IPS-15b (cell line): ENCODE data around the gene APMAP.

Experiments
- H3K27me3 ChIP-seq: one replicate; pipeline ENCODE4 v1.6.1; 2013; ENCODE audit warnings: low read length; ENCODE audit not compliant: control insufficient read depth, insufficient read depth
- H3K36me3 ChIP-seq: one replicate; pipeline ENCODE4 v1.6.1; 2013; ENCODE audit warnings: low read length; ENCODE audit not compliant: control insufficient read depth, insufficient read depth
- H3K4me1 ChIP-seq: one replicate; pipeline ENCODE4 v1.6.1; 2013; ENCODE audit warnings: mild to moderate bottlenecking, low read length; ENCODE audit not compliant: control insufficient read depth, insufficient read depth
- H3K4me3 ChIP-seq: one replicate; pipeline ENCODE4 v1.5.1; 2013; ENCODE audit warnings: low read depth, low read length
- H3K9ac ChIP-seq: one replicate; pipeline ENCODE4 v1.6.1; 2013; ENCODE audit warnings: low read depth, mild to moderate bottlenecking, low read length
- H3K9me3 ChIP-seq: one replicate; pipeline ENCODE4 v1.6.1; 2013; ENCODE audit warnings: mild to moderate bottlenecking, low read length; ENCODE audit not compliant: control insufficient read depth, insufficient read depth

APMAP gene

DNA sequence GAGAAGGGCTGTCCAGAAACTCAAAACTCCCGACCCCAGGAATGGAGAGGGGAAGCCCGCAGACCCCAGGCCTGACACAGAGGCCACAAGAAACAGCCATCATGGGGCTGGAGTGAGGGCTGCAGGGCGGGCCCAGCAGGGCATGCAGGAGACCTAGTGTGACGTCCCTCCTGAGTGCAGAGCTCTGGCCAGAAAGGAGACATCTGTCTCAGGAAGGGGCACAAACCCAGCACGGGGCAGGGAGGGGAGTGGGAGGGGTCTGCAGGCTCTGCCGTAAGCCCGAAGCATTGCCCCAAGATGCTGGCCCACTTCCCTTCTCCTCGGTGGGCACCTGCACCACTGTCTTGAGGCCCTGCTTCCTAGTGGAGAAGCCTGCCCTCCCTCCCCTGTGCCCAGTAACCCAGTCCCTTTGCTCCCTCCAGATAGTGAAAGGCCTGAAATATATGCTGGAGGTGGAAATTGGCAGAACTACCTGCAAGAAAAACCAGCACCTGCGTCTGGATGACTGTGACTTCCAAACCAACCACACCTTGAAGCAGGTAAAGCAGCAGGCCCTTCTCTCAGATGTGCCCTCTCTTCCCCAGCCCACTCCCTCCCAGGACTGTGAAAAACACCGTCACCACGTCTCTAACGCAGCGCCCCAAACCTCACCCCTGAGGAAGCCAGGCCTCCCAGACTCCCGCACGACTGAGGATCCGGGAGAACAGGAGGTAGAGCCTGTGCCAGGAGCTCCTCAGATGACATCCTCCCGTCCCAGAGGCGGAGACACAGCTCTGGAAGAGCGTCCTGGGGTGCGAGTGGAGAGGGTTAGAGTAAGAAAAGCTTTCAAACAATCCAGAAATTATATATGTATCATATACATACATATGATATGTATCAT lies 33.8 kb downstream of the APMAP start:
- H3K36me3 ChIP-seq: peaks cover 25% of the 10 kb centered on the region
- no peaks in the 10 kb centered on the region for H3K27me3 ChIP-seq
- no peak overlapping the region for H3K9ac ChIP-seq
- H3K9me3 ChIP-seq: no peaks in the 10 kb centered on the region
- no peak overlapping the region for H3K4me3 ChIP-seq
- H3K4me1 ChIP-seq: no peaks in the 10 kb centered on the region

DNA sequence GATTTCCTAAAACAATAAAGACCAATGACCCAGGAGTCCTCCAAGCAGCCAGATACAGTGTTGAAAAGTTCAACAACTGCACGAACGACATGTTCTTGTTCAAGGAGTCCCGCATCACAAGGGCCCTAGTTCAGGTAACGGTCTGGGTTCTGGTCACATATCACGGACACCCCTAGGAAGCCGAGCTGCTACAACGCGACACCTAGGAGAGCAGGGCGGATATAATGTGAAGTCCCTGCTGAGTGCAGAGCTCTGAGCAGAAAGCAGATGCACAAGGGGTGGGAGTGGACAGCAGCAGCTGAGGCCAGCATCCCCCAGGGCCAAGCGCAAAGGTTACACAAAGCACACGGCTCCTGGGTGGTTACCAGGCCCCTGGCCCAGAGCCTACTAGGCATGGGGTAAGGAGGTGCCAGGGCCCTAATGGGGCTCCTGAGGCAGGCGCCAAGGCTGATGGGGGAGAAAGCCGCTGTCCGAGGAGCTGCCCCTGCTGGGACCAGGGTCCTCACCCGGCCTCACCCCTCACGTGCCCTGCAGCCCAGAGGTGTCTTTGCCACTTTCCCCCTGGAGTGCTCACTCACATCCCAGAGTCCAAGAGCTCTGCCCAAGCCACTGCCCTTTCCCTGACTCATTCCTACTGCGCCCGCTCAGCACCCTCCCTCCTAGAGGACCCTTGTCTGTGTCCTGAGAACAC lies 35.1 kb downstream of the APMAP start:
- peaks cover 14% of the 10 kb centered on the region for H3K36me3 ChIP-seq
- no peak overlapping the region for H3K9ac ChIP-seq
- H3K9me3 ChIP-seq: no peaks in the 10 kb centered on the region
- H3K4me3 ChIP-seq: no peak overlapping the region
- H3K27me3 ChIP-seq: no peaks in the 10 kb centered on the region
- no peaks in the 10 kb centered on the region for H3K4me1 ChIP-seq

DNA sequence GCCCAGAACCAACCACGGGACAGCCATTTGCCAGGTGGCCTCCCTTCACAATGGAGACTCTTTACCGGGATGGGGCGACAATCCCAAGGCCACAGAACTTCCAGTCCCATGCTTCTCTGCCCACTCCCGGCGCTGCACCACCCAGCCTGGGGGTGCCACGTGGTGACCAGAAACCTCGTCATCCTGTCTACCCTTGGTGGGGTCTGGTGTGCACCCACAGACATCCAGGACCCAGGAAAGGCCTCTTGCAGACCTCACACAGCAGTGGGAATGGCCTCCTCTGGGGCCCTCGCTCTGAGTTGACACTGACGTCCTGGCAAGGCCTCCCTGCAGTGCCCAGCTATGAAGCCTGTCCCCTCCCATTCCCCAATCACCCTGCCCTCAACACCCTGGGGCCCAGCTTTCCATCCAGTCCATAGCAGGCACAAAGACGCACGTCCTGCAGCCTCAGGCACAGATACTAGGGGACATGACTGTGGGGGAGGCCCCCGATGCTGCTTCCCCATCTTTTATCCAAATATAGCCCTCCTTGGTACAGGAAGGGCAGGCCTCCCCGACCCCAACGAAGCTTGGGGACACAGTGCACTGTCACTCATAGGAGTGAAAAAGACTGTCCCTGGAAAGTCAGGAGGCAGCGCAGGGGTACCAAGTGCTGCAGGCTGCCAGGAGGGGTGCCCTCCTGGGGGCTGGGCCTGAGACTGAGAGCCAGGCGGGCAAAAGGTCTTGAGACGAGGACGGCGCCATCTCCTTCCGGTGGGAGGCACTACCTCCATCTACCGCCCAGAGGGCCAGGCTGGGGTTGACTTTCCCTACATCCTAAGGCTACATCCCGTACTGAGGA lies 36.3 kb downstream of the APMAP start:
- no peaks in the 10 kb centered on the region for H3K9me3 ChIP-seq
- no peaks in the 10 kb centered on the region for H3K27me3 ChIP-seq
- no peaks in the 10 kb centered on the region for H3K4me1 ChIP-seq
- H3K4me3 ChIP-seq: no peak overlapping the region
- peaks cover 11% of the 10 kb centered on the region for H3K36me3 ChIP-seq
- no peak overlapping the region for H3K9ac ChIP-seq

DNA sequence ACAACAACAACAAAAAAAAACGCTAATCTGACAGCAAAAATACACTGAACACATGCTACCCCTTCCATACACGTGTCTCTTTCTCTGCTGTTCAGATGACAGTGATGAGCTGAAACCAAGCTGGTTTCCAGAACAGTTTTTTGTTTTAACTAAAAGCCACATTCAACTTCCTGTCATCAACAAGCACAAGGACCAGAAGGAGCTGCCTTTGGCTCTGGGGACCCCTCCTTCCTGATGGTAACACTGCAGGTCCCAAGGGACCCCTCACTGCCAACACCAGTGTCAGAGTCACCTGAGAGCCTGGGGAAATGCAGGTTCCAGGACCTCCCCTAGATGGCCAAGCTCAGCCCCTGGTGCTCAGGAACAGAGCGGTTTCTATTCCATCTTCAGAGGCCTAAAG lies 37.5 kb downstream of the APMAP start:
- Histone ChIP-seq H3K36me3 (peaks cover 6% of the 10 kb centered on the region), H3K9ac (no peak overlapping the region), H3K27me3 (no peaks in the 10 kb centered on the region), H3K4me3 (no peak overlapping the region), H3K9me3 (no peaks in the 10 kb centered on the region), H3K4me1 (no peaks in the 10 kb centered on the region)

DNA sequence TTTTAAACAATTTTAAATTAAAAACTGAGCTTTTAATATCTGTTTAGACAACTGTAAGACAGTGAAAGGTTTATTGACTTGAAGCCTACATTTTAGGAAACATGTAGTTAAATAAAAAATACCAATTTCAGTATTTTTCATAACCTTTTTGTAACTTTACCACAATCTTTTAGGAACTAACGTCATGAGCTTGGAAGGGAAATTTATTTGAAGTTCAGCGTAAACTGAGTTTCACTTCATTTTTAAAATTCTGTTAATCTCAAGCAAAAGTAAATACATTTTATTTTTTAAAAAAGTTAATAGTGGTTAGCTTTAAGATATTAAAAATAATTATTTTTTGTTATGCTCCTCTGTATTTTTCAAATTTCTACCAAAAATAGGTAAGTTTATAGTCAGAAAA lies 38.0 kb downstream of the APMAP start:
- Histone ChIP-seq H3K4me3 (no peak overlapping the region), H3K4me1 (no peaks in the 10 kb centered on the region), H3K9me3 (no peaks in the 10 kb centered on the region), H3K27me3 (no peaks in the 10 kb centered on the region), H3K9ac (no peak overlapping the region), H3K36me3 (peaks cover 4% of the 10 kb centered on the region)

DNA sequence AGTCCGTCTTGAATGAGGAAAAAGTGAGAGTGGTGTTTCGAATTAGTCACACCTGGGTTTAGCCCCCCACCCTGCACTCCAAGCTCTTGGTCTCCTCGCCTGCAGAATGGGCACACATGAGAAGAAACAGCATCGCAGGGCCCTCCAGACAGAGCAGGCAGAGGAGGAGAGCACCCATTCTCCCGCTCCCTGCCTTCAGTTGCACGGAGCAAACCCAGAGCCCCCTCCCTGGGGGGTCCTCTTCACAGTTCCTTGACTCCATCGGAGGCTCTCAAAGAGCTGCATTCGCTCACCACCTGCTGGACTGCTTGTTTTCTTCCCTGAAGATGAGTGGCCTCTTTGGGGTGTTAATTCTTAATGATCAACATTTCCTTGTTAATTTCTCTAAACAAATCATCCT lies 38.4 kb downstream of the APMAP start:
- Histone ChIP-seq H3K4me1 (no peaks in the 10 kb centered on the region), H3K4me3 (no peak overlapping the region), H3K9ac (no peak overlapping the region)

DNA sequence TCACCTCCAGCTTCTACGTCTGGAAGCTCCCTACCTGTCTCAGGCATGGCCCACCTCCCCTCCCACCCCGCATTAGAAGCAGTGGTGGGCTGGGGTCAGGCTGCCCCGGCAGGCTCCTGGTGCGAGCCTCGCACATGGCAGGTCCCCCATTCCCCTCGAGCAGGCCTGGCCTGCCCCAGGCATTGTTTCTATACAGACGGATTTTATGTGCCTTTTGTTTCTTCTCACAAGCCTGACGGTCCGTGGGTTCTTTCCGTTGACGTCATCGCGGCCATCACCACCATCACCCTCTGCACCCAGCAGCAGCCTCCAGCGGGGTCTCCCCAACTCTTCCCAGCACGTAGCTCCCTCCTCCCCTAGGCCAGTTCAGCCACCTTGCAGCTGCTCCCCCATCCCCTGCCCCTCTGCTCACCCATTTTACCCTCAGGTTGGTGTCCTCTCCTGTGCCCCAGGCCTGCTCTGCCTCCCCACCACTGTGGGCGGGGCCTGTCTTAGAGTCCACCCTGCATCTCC lies 38.9 kb downstream of the APMAP start:
- no peaks in the 10 kb centered on the region for H3K36me3 ChIP-seq
- H3K27me3 ChIP-seq: no peaks in the 10 kb centered on the region
- no peak overlapping the region for H3K9ac ChIP-seq
- no peaks in the 10 kb centered on the region for H3K4me1 ChIP-seq
- no peaks in the 10 kb centered on the region for H3K9me3 ChIP-seq
- H3K4me3 ChIP-seq: no peak overlapping the region

More for the DNA sequence above, 38.4 kb downstream of the APMAP start:
- Histone ChIP-seq H3K36me3 (peaks cover 4% of the 10 kb centered on the region), H3K27me3 (no peaks in the 10 kb centered on the region), H3K9me3 (no peaks in the 10 kb centered on the region)

DNA sequence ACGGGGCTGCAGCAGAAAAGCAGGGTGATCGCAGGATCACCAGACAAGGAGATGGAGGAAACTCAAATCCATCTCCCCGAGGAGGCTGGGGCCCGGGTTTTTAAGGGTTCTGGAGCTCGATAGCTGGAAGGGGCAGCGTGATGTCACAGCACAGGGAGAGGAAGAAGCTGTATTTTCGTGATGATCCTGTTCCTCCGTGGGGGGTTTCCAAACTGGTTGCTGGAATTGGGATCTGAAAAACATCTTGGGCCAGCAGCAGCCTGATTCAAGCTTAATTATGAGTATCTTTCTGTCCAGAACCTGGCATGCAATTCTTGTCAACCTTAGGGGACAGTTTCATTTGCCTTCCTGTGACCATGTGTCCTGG lies 39.4 kb downstream of the APMAP start:
- no peaks in the 10 kb centered on the region for H3K9me3 ChIP-seq
- H3K27me3 ChIP-seq: no peaks in the 10 kb centered on the region
- H3K36me3 ChIP-seq: no peaks in the 10 kb centered on the region
- no peak overlapping the region for H3K9ac ChIP-seq
- H3K4me1 ChIP-seq: no peaks in the 10 kb centered on the region
- no peak overlapping the region for H3K4me3 ChIP-seq

DNA sequence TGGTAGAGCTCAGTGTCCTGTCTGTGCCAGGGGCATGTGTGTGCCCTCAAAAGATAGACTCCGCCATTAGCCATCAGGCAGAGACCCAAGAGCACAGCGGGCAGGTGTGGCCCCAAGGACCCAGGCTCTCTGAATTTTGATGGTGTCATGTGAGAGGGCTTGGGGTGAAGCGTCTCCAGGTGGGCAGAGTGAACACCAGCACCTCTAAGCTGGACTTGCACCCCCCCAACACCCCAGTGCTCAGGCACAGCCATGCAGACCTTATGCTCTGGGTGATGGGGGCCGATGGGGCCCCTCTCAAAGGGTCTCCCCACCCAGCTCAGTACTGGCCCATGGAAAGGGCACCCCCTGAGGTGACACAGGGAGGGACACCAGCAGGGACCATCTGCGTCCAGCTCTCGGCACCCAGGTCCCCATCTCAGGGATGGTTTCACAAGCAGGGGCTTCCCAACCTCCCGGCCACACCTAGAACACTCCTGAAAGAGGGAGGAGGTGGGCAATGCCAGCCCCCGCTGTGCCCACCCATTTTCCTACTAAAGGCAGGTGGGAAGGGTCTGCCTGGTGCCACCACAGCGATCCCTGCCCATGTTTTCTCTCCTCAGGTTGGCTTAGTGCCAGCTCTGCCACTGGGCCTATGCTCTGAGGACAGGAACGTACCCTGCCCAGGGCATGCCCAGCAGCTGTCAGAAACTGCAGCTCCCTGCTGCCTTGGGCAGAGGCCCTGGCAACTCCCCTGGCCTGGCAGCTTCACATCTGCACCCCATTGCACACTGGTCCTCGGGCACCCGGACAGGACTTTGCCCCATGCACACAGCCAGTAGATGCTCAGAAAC lies 40.0 kb downstream of the APMAP start:
- no peak overlapping the region for H3K9ac ChIP-seq
- H3K4me1 ChIP-seq: no peaks in the 10 kb centered on the region
- H3K27me3 ChIP-seq: no peaks in the 10 kb centered on the region
- H3K36me3 ChIP-seq: no peaks in the 10 kb centered on the region
- no peak overlapping the region for H3K4me3 ChIP-seq
- no peaks in the 10 kb centered on the region for H3K9me3 ChIP-seq

DNA sequence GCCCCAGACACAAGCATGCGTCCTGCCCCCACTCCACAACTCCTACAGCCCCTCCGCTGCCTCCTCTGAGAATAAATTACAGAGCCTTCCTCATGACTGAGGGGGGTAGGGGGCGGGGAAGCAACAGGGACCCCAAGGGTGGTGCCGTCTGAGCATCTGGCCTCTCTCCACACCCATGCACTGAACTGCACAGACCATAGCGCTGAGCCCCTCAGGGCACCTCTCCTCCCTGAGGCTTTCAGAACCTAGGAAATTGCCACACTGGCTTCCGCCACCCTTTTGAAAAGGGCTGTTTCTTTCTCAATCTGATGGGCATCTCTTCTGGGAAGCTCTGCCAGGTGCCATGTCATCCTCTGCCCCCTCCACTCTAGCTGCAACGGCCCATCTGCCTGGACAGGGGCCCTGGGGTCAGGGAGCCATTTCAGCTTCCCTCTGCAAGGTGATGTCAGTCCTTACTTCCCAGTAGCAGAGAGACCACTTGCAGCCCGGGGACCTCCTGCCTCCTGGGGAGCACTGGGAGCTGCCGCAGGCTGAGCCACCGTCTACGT lies 40.9 kb downstream of the APMAP start:
- Histone ChIP-seq H3K9me3 (no peaks in the 10 kb centered on the region), H3K27me3 (no peaks in the 10 kb centered on the region), H3K36me3 (no peaks in the 10 kb centered on the region), H3K4me1 (no peaks in the 10 kb centered on the region), H3K4me3 (no peak overlapping the region), H3K9ac (no peak overlapping the region)
